ENCODE data around the gene IGSF8. TPM values are rescaled to one million over a fixed set of nuclear protein-coding genes. Genes with fewer than 3 reads are reported as not detected.
A peak's percentile ranks its signal among the peaks of the same experiment; 100 is the strongest.
"Not testable (repeated sequence)": the region's sequence is repeated elsewhere in the genome, so short reads cannot be mapped to it uniquely, and the experiment has no call there.

Gene IGSF8
- total RNA-seq, 2 donors from 2014 or later, result 18.8 to 22.1 TPM

- ATAC-seq (peak in 1 of 2 donors; percentile 56), DNase-seq (no peak)
- intact Hi-C loops (cut with DNase I), result no loop called here
These were observed 30.6 kb upstream of the IGSF8 start for GRCh38 chr1:160129046-160129445.

- DNase-seq (no peak), ATAC-seq (no peak)
- intact Hi-C loops (cut with DNase I), result no loop called here
These were observed 30.2 kb upstream of the IGSF8 start for GRCh38 chr1:160128636-160129035.

GRCh38 chr1:160127865-160128523, 29.6 kb upstream of the IGSF8 start:
- peak in 1 of 2 donors; percentile 78 for ATAC-seq
- intact Hi-C loops (cut with DNase I), result no loop called here
- no peak for DNase-seq

GRCh38 chr1:160127381-160127780, 29.0 kb upstream of the IGSF8 start:
- no peak for DNase-seq
- intact Hi-C loops (cut with DNase I), result no loop called here
- ATAC-seq, result no peak

GRCh38 chr1:160126342-160126741, 27.9 kb upstream of the IGSF8 start:
- intact Hi-C loops (cut with DNase I); DNase-seq; ATAC-seq: not testable (repeated sequence)

GRCh38 chr1:160125746-160126145, 27.3 kb upstream of the IGSF8 start:
- ATAC-seq, result no peak
- DNase-seq, result no peak
- intact Hi-C loops (cut with DNase I), result no loop called here

GRCh38 chr1:160124705-160125478, 26.5 kb upstream of the IGSF8 start:
- ATAC-seq, result peak; percentile 51 to 61
- intact Hi-C loops (cut with DNase I), result no loop called here
- no peak for DNase-seq

GRCh38 chr1:160123726-160124125, 25.3 kb upstream of the IGSF8 start:
- intact Hi-C loops (cut with DNase I), result no loop called here
- ATAC-seq (no peak), DNase-seq (no peak)

GRCh38 chr1:160122978-160123495, 24.6 kb upstream of the IGSF8 start:
- DNase-seq (no peak), ATAC-seq (no peak)
- intact Hi-C loops (cut with DNase I), result no loop called here

GRCh38 chr1:160121388-160121787, 23.0 kb upstream of the IGSF8 start:
- no peak for DNase-seq
- no peak for ATAC-seq
- intact Hi-C loops (cut with DNase I), result no loop called here

- intact Hi-C loops (cut with DNase I), result no loop called here
- no peak for DNase-seq
- ATAC-seq, result no peak
These were observed 22.4 kb upstream of the IGSF8 start for GRCh38 chr1:160120797-160121196.

- ATAC-seq (no peak), DNase-seq (no peak)
- intact Hi-C loops (cut with DNase I), result no loop called here
These were observed 20.5 kb upstream of the IGSF8 start for GRCh38 chr1:160118928-160119327.

GRCh38 chr1:160117709-160118183, 19.3 kb upstream of the IGSF8 start:
- ATAC-seq (peak; percentile 68 to 73), DNase-seq (no peak)
- intact Hi-C loops (cut with DNase I), result no loop called here

- no peak for ATAC-seq
- intact Hi-C loops (cut with DNase I), result no loop called here
These were observed 18.9 kb upstream of the IGSF8 start for GRCh38 chr1:160117300-160117699.

GRCh38 chr1:160116283-160117147, 18.1 kb upstream of the IGSF8 start:
- ATAC-seq (peak; percentile 35 to 44), DNase-seq (no peak)
- intact Hi-C loops (cut with DNase I), result no loop called here

More at GRCh38 chr1:160117300-160117699, 18.9 kb upstream of the IGSF8 start:
- DNase-seq, result no peak

- ATAC-seq, result peak; percentile 65 to 66
- intact Hi-C loops (cut with DNase I), result no loop called here
These were observed 17.3 kb upstream of the IGSF8 start, which contains the start of gene ATP1A2 for GRCh38 chr1:160115545-160116282. TSS of gene ATP1A2 (plus strand) at chr1:160115759. CDS start at chr1:160115862, 103 bp downstream.

GRCh38 chr1:160114085-160114484, 15.7 kb upstream of the IGSF8 start:
- ATAC-seq (peak in 1 of 2 donors; percentile 25), DNase-seq (no peak)
- intact Hi-C loops (cut with DNase I), result no loop called here

More at GRCh38 chr1:160115545-160116282, 17.3 kb upstream of the IGSF8 start, which contains the start of gene ATP1A2:
- DNase-seq, result no peak

- DNase-seq (no peak), ATAC-seq (no peak)
- intact Hi-C loops (cut with DNase I), result loop anchor here in 1 of 2 donors (1.0 kb wide), 1 partner anchor 78 kb away; no protein-coding TSS in a partner anchor
These were observed 15.0 kb upstream of the IGSF8 start for GRCh38 chr1:160113407-160113806.

Measured in left cardiac atrium (tissue), 4 donors.